Ovary (tissue), 3 donors: Measurements from ENCODE around the gene LSMEM2.

Source experiments
- CTCF ChIP-seq, 3 donors: fragments of 450-650 bp in 2 of 3; fragments of 200-600 bp in 1 of 3; IDR thresholded peaks; one replicate each; pipeline versions ENCODE4 v1.5.1 to v1.8.0; 2016 to 2022; ENCODE audit warnings: antibody characterized with exemption in 3 of 3, mild to moderate bottlenecking in 1 of 3
- POLR2A ChIP-seq: fragments of 450-650 bp; IDR thresholded peaks from one replicate; pipeline ENCODE4 v1.6.1; 2017; ENCODE audit warnings: antibody characterized with exemption, mild to moderate bottlenecking, moderate library complexity
- donor health status: DM: no; HTN: no; CAD: no.

DNA sequence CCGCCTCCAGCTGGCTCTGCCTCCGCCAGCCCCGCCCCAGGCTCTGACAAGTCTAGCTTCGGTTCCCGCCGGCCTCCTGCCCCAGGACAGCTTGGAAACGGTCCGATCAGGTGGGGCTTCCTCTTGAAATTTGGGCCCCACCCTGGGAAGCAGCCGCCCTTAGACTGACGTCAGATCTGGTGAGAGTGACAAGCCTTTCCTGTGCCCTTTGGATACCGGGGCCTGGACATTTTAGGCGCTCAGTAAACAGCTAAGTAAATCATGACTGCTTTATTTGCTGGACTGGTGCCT is 20.7 kb downstream of the LSMEM2 start:
- no peak for TF ChIP-seq CTCF (IDR thresholded peaks at IDR 0.05)
- TF ChIP-seq POLR2A: peak; percentile 19
